GM21360 (cell line): Measurements from ENCODE around the gene CDK17.

Experiments
- ATAC-seq: cut with Tn5 transposase; IDR thresholded peaks from one replicate; pipeline ENCODE4 v1.9.1; 2021; ENCODE audit warnings: mild to moderate bottlenecking, moderate library complexity; ENCODE audit not compliant: unreplicated experiment

Gene CDK17

DNA sequence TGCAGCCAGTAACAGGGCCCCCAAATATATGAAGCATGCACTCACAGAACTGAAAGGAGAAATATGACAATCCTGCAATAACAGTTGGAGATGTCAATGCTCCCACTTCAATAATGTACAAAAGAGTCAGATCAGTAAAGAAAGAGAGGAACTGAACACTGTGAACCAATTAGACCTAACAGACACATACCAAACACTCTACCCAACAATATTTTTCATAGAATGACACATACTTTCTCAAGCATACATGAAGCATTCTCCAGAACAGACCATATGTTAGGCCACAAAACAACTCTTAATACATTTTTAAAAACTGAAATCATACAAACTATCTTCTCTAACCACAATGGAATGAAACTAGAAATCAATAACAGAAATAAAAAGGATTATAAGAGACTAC is 125.9 kb downstream of the CDK17 start:
- ATAC-seq: peak; percentile 72

- ATAC-seq: no peak
Measured at GRCh38 chr12:96271469-96272199, 128.6 kb downstream of the CDK17 start.

DNA sequence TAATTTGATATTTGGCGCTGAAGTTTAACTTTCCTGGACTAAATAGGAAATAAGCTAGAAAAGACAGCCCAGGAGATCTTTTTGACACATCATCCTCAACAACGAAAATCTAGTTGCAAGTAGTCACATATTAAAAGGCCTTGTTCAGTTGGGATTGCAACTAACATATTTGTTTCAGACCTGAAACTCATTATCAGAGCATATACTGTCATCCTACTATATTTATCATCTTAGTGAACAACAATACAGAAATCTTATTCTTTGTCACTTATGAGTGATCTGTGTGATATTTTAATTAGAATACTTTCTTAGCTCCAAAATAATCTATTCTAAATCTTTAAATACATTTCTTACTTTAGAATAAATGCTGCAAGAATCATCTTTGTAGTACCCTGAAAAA is 134.0 kb downstream of the CDK17 start:
- ATAC-seq: no peak

GRCh38 chr12:96265836-96266235 is 134.4 kb downstream of the CDK17 start:
- no peak for ATAC-seq

GRCh38 chr12:96265400-96265799 is 134.8 kb downstream of the CDK17 start:
- ATAC-seq: no peak

DNA sequence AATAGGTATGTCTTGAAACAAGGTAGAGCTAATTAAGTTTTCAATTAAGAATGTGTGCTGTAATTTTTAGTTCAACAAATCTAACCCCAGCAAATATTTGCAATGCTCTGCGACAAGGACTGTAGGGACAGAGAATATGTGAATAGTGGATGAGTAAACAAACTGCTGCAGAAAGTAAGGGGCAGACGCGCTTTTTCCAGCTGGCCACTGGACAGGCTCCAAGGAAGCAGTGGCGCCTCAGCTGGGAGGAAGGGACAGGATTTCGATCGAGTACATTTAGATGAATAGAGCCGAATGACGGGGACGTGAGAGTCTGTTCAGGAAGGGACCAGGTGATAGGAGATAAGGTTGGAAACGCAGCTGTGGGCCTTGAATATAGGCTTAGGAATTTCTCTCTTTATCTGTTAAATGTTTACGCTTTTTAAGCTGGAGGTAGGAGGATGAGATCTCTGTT is 136.8 kb downstream of the CDK17 start:
- no peak for ATAC-seq

DNA sequence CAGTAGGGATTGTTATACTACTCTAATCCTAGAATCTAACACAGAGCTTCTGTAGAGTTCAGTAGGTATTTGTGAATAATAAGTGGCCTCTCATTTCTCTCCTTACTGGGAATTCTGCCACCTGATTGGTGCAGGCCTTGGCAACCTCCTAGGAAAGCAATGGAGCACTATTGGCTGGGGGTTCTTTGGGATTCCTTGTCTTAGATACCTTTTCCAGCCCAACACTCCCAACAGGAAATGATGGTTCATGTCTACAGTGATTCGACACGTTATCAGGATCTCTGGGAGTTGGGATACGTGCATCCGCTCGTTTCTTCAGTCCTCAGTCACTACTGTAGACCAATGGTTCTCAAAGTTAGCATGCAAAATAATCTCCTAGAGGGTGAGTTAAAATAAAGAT is 138.7 kb downstream of the CDK17 start:
- ATAC-seq: no peak

GRCh38 chr12:96260644-96261043 is 139.6 kb downstream of the CDK17 start:
- ATAC-seq: no peak

GRCh38 chr12:96260231-96260630 is 140.0 kb downstream of the CDK17 start:
- no peak for ATAC-seq

- ATAC-seq: no peak
Measured at GRCh38 chr12:96258104-96258961, 141.9 kb downstream of the CDK17 start.

DNA sequence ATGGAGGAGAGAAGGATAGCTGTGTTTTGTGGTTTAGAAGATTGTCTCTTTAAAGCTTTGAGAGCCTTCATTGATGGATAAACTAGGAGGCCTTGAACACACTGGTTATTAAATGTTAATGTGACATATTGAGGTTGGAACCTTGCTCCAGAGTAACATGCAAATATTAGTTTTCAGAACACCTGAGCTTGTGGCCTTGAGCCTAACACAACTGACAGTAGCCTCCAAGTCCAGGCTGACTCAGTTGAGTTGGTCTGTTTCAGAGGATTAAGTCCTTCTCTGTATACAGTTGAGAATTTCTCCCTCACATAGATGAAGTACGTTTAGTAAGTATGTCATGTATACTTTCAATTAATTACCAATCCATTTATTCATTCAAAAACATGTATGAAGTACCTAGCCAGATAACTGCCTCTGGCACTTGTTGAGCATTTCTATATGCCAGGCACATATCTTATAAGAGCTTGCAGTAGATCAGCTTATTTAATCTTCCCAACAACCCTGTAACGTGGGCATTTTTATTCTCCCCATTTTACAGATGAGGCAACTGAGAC is 142.6 kb downstream of the CDK17 start:
- no peak for ATAC-seq

GRCh38 chr12:96256672-96257361 is 143.4 kb downstream of the CDK17 start:
- ATAC-seq: no peak

DNA sequence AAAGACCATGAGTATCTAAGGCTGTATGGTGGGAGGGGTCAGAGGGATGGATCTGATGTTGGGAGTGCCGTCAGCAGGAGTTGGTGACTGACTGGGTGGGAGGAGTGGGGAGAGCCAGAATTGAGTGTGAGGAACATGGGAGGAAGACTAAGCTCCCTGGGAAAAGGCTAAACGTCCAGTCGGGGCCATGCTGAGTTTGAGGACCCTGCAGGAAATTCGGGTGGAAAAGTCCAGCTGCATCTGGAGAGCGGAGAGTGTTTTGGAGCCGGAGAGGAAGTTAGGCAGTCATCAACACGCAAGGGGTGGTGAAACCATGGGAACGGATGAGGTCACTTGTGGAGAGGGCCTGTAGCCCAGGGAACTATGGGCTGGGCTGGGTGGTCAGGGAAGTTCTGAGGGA is 145.2 kb downstream of the CDK17 start:
- no peak for ATAC-seq

- ATAC-seq: no peak
Measured at GRCh38 chr12:96250119-96250685, 150.0 kb downstream of the CDK17 start.

GRCh38 chr12:96249196-96250118 is 150.8 kb downstream of the CDK17 start:
- no peak for ATAC-seq

DNA sequence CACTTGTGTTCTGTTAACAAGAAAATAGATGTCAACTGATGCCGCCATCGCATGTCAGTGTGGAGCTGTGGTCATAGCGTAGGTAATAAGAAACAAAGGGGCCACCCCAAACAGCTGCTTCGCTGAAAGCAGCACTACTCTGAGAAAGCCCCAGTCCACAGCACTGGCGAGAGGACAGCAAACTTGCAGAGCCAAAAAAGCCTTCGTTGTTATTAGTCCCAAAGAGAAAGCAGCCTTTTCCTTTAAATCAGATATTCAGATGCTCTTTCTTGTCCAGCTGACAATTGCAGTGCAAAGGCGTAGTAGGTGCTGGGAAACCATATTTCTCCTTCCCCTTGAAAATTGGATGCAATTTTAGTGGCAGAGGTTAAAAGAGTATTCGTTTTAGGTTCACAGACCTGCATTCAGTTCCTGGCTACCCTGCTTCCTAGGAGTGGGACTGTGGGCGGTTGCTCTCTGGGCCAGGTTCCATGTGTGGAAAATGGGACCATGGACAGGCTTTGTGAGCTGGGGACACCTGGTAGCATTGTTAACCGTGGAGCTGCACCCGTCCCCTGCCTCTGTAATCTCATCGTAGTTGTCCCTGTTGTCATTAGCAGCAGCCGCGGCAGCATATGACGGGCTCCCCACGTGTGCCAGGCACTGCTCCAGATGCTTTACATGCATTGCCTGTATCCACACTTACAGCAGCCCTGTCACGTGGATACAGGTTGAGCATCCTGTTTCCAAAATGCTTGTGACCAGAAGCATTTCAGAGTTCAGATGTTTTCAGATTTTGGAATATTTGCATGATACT is 151.9 kb downstream of the CDK17 start:
- ATAC-seq: no peak

DNA sequence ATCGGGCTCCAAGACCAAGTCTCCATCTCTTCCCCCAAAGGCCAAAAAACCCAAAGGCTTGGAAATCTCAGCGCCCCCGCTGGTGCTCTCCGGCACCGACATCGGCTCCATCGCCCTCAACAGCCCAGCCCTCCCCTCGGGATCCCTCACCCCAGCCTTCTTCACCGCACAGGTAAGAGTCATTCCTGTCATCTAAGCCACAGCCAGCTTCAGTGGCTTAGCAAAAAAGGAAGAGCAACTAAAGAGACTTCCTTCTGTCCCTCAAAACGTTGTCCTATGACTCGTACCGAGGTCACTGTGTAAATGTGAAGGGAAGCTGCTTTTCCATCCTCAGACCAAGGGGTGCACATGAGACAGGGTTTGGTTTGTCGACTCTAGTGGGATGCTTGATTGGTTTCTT is 152.7 kb downstream of the CDK17 start:
- ATAC-seq: no peak

DNA sequence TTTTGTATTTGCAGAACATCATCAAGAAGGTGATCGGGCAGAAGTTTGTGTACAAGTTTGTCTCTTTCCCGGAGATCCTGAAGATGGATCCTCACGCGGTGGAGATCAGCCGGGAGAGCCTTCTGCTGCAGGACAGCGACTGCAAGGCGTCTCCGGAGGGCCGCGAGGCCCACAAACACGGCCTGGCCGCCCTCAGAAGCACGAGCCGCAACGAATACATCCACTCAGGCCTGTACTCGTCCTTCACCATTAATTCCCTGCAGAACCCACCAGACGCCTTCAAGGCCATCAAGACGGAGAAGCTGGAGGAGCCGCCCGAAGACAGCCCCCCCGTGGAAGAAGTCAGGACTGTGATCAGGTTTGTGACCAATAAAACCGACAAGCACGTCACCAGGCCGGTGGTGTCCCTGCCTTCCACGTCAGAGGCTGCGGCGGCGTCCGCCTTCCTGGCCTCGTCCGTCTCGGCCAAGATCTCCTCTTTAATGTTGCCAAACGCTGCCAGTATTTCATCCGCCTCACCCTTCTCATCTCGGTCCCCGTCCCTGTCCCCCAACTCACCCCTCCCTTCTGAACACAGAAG is 153.2 kb downstream of the CDK17 start:
- ATAC-seq: no peak

- no peak for ATAC-seq
Measured at GRCh38 chr12:96244826-96245225, 155.4 kb downstream of the CDK17 start.
